SH-SY5Y (cell line): ENCODE data around the gene RGS19.

Experiments used
- GATA2 ChIP-seq: IDR thresholded peaks from 2 replicates; pipeline ENCODE4 v1.6.1; 2011; ENCODE audit warnings: mild to moderate bottlenecking, low read depth, low read length
- GATA3 ChIP-seq: IDR thresholded peaks from 2 replicates; pipeline ENCODE4 v1.6.1; 2011; ENCODE audit warnings: low read depth, mild to moderate bottlenecking, low read length, moderate library complexity

Gene RGS19

GRCh38 chr20:64077876-64078551, 1.3 kb downstream of the RGS19 start:
- TF ChIP-seq GATA2 = no peak
- no peak for TF ChIP-seq GATA3

GRCh38 chr20:64077541-64077875, 1.8 kb downstream of the RGS19 start:
- TF ChIP-seq GATA3 = no peak
- no peak for TF ChIP-seq GATA2

GRCh38 chr20:64077094-64077493, 2.2 kb downstream of the RGS19 start:
- TF ChIP-seq GATA2 = no peak
- TF ChIP-seq GATA3 = no peak

GRCh38 chr20:64076061-64076997, 3.0 kb downstream of the RGS19 start:
- TF ChIP-seq GATA3 (no peak), GATA2 (no peak)

GRCh38 chr20:64075556-64075955, 3.8 kb downstream of the RGS19 start:
- TF ChIP-seq GATA2 = no peak
- no peak for TF ChIP-seq GATA3

- TF ChIP-seq GATA2 = no peak
- no peak for TF ChIP-seq GATA3
Measured at GRCh38 chr20:64074963-64075362, 4.4 kb downstream of the RGS19 start.

GRCh38 chr20:64074184-64074789, 5.0 kb downstream of the RGS19 start:
- no peak for TF ChIP-seq GATA3
- no peak for TF ChIP-seq GATA2

GRCh38 chr20:64073476-64074183, 5.7 kb downstream of the RGS19 start:
- TF ChIP-seq GATA3 (no peak), GATA2 (no peak)

GRCh38 chr20:64072498-64073063, 6.7 kb downstream of the RGS19 start:
- TF ChIP-seq GATA2 = no peak
- TF ChIP-seq GATA3 = no peak

- TF ChIP-seq GATA2 (no peak), GATA3 (no peak)
Measured at GRCh38 chr20:64071341-64072332, 7.7 kb downstream of the RGS19 start.

GRCh38 chr20:64070244-64070993, 8.9 kb downstream of the RGS19 start:
- TF ChIP-seq GATA2 = no peak
- no peak for TF ChIP-seq GATA3

- TF ChIP-seq GATA2 (no peak), GATA3 (no peak)
Measured at GRCh38 chr20:64069614-64070243, 9.6 kb downstream of the RGS19 start.
